ENCODE measurements around the gene HSD3B7.
"Not testable (repeated sequence)": the region's sequence is repeated elsewhere in the genome, so short reads cannot be mapped to it uniquely, and the experiment has no call there.

The HSD3B7 gene

DNA sequence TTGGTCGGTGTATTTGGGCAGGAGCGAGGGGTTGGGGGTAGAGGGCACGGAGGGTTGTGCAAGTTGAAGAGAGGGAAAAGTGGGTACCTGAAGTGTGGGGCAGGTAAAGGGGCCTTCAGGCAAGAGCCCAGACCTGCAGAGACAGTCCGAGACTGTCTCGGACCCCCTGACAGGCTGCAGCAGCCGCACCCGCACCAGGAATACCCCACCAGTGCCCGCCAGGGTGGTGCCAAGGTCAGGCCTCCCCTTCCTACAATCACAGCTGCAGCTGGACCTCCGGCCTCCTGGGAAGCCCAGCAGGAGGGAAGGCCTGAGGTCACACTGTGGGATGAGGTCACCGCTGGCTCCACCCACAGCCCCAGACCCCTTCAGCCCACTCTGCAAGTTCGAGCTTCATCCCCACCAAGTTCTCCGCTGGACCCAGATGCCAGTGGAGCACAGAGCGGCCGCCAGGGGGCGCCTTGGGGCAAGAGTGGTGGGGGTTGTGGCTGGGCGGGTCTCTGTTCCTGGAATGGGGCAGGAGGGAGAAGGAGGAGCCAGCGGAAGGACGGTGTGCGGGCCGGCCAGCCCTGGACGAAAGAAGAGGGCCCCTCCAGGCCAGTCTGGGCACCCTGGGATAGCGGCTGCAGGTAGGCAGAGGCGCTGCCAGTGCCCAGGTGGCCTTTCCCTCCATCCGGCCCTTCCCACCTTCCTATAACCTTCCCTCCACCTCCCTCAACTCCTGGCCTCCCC lies at the start of gene HSD3B7:
TSS of gene HSD3B7 (plus strand) at position 539 of the 732 bp plus-strand sequence. CDS start 452 bp downstream, outside the sequence.
- in situ Hi-C loops (cut with MboI; ENCODE audit: low sequenced_read_pairs) = no loop called here

DNA sequence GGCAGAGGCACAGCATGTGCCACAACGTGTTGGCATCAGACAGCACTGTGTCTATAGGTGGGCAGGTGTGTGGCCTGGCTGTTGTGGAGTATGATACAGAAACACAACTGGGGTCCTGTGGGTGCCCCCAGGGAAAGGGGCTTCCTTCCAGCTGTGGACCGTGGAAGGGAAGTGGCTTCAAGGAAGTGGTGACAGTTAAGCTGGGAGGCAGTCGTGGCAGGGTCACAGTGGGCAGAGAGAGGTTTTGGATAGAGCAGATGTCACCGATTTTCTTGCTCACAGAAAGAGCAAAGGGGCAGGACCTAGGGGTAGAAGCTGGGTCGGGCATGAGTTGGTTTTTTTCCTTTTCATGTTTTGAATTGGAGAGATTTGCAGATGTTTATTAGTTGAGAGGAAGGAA lies 47.3 kb upstream of the HSD3B7 start:
- in situ Hi-C loops (cut with MboI; ENCODE audit: low sequenced_read_pairs) = no loop called here

GRCh38 chr16:30939571-30939970 lies 45.4 kb upstream of the HSD3B7 start:
- in situ Hi-C loops (cut with MboI; ENCODE audit: low sequenced_read_pairs) = not testable (repeated sequence)

DNA sequence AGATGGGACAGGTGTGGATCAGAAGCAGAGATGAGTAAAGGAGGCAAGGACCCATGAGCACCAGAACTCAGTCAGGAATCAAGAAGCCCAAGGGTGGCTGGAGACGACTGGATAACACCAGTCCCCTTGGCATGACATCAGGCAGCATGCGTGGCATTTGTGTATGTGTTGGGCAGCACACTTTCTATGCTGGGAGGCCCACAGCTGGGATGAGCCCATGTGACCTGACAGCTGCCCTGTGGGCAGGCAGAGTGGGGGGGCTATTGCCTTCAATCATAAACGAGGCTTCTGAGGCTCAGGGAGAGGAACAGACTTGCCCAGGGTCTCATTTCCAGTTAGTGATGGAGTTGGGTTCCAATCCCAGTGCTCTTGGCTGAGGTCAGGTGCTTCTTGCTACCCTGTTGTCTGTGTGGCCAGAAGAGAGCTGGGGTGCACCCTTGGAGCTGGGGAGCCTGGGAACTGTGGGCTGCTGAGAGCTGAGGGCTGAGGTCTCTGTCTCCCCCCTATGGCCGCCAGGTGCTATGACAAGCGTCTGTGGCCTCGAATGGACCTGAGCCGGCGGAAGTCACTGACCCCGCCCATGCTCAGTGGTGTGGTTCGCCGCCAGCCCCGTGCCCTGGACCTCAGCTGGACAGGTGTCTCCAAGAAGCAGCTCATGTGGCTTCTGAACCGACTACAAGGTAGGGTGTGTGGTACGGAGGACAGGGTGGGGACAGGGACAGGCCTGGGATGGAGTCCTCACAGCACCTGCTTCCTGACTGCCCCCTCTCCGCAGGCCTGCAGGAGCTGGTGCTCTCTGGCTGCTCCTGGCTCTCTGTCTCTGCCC lies 43.2 kb upstream of the HSD3B7 start:
- in situ Hi-C loops (cut with MboI; ENCODE audit: low sequenced_read_pairs) = no loop called here

GRCh38 chr16:30942426-30942806 lies 42.6 kb upstream of the HSD3B7 start:
- in situ Hi-C loops (cut with MboI; ENCODE audit: low sequenced_read_pairs) = no loop called here

DNA sequence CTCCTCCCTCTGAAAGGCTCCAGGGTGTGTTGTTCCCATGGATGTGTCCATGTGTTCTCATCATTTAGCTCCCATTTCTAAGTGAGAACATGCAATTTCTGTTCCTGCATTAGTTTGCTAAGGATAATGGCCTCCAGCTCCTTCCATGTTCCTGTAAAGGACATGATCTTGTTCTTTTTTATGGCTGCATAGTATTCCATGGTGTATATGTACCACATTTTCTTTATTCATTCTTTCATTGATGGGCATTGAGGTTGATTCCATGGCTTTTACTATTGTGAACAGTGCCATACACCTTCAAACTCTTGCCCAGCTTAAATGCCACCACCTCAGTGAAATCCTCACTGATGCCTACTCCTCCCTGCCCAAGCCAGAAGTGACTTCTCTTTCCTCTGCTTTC lies 40.7 kb upstream of the HSD3B7 start:
- in situ Hi-C loops (cut with MboI; ENCODE audit: low sequenced_read_pairs) = no loop called here

DNA sequence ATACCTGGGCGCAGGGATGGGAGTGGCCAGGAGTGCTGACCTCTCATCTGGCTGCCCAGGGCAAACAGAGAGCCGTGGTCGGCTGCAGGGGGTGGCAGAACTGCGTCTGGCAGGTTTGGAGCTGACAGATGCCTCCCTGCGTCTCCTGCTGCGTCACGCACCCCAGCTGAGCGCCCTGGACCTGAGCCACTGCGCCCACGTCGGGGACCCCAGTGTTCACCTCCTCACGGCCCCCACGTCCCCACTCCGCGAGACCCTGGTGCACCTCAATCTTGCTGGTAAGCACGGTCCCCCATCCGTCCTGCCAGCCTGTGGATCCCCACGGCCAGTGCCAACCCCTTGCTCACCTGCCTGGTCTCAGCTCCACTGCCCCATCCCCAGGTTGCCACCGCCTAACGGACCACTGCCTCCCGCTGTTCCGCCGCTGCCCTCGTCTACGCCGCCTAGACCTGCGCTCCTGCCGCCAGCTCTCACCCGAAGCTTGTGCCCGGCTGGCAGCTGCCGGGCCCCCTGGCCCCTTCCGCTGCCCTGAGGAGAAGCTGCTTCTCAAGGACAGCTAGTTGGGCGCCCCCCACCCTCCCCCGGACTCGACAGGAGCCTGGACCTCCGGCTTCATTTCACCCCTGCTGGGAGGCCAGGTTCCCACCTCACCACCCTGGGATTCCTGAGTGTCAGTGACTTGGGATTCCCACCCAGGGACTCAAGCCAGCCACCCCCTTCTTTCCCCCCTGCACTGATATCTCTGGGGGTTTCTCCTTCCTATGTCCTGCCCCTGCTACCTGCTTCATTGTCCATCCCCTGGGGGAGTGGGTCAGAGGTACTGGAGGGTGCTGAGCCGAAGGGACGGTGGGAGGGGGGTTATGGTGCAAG lies 38.1 kb upstream of the HSD3B7 start:
- in situ Hi-C loops (cut with MboI; ENCODE audit: low sequenced_read_pairs) = no loop called here

DNA sequence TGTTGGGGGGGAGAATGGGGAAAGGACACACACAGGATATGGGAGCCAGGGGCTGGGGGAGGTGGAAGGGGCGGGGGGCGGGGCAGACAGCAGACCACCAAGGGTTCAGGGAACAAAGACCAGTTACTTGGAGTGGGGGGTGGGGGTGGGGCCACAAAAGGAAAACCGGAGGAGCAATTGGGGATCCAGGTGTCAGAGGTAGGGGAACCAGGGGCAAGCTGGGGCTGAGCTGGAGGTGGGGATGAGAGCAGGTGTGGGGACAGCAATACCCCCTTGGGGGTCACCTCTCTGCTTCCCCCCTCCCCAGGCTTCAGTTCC lies 37.5 kb upstream of the HSD3B7 start:
- in situ Hi-C loops (cut with MboI; ENCODE audit: low sequenced_read_pairs) = no loop called here

GRCh38 chr16:30947859-30948666 lies 36.9 kb upstream of the HSD3B7 start:
- in situ Hi-C loops (cut with MboI; ENCODE audit: low sequenced_read_pairs) = no loop called here

GRCh38 chr16:30948667-30949649 lies 36.0 kb upstream of the HSD3B7 start, which contains the start of gene ORAI3:
ORAI3 (plus strand) TSS chr16:30949068; CDS start chr16:30949290, 222 bp downstream.
- in situ Hi-C loops (cut with MboI; ENCODE audit: low sequenced_read_pairs) = no loop called here

DNA sequence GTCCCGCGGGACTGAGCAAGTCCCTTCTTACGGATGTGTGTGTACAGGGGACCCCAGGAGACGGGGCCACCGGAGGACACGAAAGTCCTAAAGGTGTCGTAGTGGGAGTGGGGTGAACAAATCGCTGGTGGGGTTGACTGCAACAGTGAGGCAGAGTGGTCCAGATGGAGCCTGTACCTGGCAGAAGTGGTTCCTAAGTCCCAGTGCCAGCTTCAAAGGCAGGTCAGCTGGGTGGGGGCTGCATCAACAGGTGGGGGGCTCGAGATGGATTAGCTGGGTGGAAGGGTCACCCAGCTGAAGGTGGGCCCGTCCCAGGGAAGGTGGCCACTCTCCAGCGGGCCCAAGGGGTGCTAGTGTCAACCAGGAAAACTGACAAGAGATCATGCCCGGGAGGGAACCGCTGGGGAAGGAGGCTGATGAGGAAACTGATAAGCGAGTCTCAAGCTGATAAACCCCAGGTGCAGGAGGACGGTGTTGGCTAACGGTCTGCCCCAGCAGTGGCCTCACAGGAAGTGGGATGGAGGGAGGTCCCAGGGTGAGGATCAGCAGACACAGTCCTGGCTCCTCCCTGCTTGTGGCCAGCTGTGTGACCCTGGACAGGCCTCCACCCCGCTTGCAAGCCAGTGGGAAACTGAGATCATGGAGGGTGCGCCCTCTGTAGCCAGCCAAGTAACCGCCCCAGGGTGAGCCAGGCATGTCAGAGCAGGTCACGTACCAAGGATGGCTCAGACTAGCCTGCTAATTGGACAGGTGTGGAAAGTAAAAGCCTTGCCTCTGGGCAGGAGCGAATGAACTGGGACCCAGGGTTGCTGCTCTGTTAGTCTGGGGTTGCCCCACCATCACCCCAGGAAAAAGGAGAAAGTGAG lies 35.1 kb upstream of the HSD3B7 start:
- in situ Hi-C loops (cut with MboI; ENCODE audit: low sequenced_read_pairs) = loop anchor here (10.0 to 25.0 kb wide), 3 partner anchors 487 to 925 kb away; partner anchors contain the start of genes COX6A2, ZNF267 and ZNF843

DNA sequence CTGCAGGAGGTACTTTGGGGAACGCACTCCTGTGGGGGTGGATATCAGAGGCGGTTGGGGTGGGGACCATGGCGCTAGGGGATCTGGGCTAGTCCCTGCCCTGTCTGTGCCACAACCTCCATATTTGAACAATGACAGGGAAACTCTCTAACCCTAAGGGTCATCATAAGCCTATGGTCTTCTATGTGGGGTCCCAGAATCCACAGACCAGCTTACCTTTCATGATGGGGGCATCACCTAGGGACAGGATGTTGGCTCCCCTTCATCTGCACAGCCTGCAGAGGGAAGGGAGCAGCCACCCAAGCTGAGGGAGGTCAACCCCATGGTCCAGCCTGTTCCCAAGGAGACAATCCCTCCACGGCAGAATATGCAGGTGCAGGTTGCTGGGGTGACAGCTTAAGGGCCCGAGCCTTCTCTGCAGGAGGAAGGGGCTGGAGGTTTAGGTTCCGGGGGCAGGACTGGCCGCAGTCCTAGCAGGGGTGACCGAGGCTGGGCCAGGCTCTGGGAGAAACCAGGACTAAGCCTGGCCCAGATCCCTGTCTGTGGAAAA lies 34.4 kb upstream of the HSD3B7 start:
- in situ Hi-C loops (cut with MboI; ENCODE audit: low sequenced_read_pairs) = loop anchor here (10.0 to 25.0 kb wide), 3 partner anchors 487 to 924 kb away; partner anchors contain the start of genes COX6A2, ZNF267 and ZNF843

DNA sequence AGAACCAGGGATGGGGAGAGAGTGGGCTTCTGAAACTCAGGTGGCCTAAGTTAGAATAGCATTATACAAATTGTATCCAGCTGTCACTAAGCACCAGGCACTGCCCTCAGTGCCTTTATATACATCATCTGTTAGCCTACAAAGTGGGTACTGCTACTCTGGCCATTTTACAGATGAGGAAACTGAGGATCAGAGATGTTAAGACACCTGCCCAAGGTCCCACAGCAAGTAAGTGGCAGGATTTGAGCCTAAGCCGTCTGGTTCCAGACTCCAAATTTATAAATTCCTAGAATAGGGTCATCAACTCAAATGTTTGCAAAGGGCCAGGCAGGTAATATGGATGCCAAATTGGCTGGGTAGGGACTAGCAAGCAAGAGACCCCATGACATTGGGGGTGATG lies 33.8 kb upstream of the HSD3B7 start:
- in situ Hi-C loops (cut with MboI; ENCODE audit: low sequenced_read_pairs) = loop anchor here (10.0 to 25.0 kb wide), 3 partner anchors 486 to 924 kb away; partner anchors contain the start of genes COX6A2, ZNF267 and ZNF843

DNA sequence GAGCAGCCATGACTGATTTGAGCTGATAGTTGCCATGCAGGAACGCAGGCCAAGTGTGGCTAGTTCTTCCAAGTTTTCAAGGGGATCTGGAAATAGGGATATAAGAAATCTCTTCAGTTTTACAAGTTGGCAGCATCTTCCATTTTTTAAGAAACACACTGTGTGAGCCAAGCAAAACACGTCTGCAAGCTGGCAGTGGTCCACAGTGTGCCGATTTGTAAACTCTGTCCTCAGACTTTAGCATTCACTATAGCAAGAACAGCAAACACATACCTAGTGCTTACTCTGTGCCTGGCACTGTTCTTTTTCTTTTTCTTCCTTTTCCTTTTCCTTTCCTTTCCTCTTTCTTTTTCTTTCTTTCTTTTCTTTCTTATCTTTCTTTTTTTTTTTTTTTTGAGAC lies 33.3 kb upstream of the HSD3B7 start:
- in situ Hi-C loops (cut with MboI; ENCODE audit: low sequenced_read_pairs) = loop anchor here (10.0 to 25.0 kb wide), 3 partner anchors 486 to 923 kb away; partner anchors contain the start of genes COX6A2, ZNF267 and ZNF843

- in situ Hi-C loops (cut with MboI; ENCODE audit: low sequenced_read_pairs) = loop anchor here (10.0 to 25.0 kb wide), 3 partner anchors 484 to 922 kb away; partner anchors contain the start of genes COX6A2, ZNF267 and ZNF843
Observed at GRCh38 chr16:30953111-30953510, 31.9 kb upstream of the HSD3B7 start.

- in situ Hi-C loops (cut with MboI; ENCODE audit: low sequenced_read_pairs) = loop anchor here (10.0 to 25.0 kb wide), 3 partner anchors 484 to 921 kb away; partner anchors contain the start of genes COX6A2, ZNF267 and ZNF843
Observed at GRCh38 chr16:30953511-30954124, 31.4 kb upstream of the HSD3B7 start.

DNA sequence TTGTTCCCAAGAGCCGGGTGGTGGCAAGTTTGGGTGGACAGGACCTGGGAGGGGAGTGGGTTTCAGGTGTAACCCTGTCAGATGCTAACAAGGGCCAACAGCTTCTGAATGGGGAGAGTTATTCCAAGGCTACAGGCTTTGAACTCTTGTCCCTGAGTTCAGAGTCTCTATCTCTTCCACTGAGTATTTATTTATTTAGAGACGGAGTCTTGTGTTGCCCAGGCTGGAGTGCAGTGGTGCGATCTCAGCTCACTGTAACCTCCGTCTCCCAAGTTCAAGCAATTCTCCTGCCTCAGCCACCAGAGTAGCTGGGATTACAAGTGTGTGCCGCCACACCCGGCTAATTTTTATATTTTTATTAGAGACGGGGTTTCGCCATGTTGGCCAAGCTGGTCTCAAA lies 30.0 kb upstream of the HSD3B7 start:
- in situ Hi-C loops (cut with MboI; ENCODE audit: low sequenced_read_pairs) = loop anchor here (10.0 to 25.0 kb wide), 3 partner anchors 482 to 920 kb away; partner anchors contain the start of genes COX6A2, ZNF267 and ZNF843

Data from HL-60/S4 treated with retinoic acid at 250 ng/mL for 4 days and 3 days (cell line).